Measurements from ENCODE around the gene FADD.

GRCh38 chr11:70161043-70161625 lies 42.0 kb upstream of the FADD start:
- no peak for TF ChIP-seq CTCF (IDR thresholded peaks at IDR 0.05)
- TF ChIP-seq POLR2A (IDR thresholded peaks at IDR 0.05), result no peak
